GM12873 (cell line): Measurements from ENCODE around the gene FURIN.

Source experiments
- CTCF ChIP-seq: IDR thresholded peaks from 2 replicates; pipeline ENCODE4 v1.5.1; 2012; ENCODE audit warnings: low read depth, mild to moderate bottlenecking, moderate library complexity, low read length, control low read depth; ENCODE audit not compliant: insufficient read depth; ENCODE audit errors: missing control alignments

Gene FURIN

DNA sequence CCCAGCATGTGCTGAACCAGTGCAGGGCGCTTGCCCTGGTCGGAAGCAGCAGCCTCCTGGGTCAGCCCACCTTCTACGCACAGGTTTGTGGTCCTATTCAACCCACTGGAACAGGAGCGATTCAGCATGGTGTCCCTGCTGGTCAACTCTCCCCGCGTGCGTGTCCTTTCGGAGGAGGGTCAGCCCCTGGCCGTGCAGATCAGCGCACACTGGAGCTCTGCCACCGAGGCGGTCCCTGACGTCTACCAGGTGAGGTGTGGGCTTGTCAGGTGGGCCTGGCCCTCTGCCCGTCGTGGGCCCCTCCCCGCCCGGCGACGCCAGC is 42.9 kb downstream of the FURIN start:
- TF ChIP-seq CTCF, result no peak

GRCh38 chr15:90911906-90912769 is 43.8 kb downstream of the FURIN start:
- TF ChIP-seq CTCF, result no peak

GRCh38 chr15:90912770-90913075 is 44.3 kb downstream of the FURIN start:
- TF ChIP-seq CTCF, result no peak

DNA sequence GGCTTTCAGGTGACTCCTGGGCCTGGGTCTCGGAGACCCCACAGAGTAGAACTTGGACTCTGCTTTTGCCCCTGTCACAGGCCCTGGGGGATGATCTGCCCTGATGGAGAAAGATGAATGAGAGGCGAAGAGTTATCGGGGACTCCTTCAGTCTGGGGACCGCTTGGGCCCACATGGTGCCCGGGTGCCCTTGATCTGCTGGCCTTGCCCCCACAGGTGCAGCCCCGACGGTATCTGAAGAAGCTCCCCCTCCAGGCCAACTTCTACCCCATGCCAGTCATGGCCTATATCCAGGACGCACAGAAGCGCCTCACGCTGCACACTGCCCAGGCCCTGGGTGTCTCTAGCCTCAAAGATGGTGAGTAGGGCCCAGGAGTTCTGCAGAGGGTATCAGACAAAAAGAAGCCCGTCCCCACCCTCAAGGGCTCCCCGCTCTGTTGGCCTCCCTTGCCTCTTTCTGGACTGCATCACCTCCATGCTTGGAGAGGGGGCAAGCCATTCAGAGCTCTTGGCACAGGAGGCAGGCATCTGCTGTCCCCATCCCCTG is 45.1 kb downstream of the FURIN start:
- TF ChIP-seq CTCF, result no peak

- TF ChIP-seq CTCF, result no peak
Observed at GRCh38 chr15:90914305-90915080, 46.1 kb downstream of the FURIN start.

DNA sequence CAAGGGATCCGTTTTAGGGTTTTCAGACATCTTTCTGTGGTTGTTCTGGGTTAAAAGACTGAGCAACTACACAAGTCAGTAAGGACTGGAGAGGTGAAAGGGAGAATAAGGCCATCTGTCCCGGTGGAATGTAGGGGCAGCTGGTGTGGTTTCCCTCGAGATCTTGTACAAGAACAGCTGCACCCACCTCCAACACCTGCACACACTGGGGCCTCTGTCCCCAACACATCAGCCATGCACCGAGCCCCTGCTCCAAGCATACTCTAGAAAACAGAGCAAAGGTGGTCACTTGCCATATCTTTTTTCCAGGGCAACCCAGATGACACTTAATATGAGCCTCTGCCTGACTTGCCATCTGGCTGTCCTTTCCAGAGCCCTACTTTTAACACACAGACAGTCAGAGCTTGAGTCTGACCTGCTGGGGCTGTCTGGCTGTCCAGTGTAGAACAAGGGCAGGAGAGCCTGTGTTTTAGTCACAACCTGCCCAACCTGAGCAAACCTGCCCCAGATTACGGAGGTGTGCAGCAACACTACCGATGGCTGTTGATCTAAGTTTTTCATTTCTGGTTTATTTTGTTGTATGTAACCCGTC is 46.9 kb downstream of the FURIN start:
- no peak for TF ChIP-seq CTCF
